ENCODE measurements around the gene SDC1.
A peak's percentile ranks its signal among the peaks of the same experiment; 100 is the strongest.

SDC1 gene

DNA sequence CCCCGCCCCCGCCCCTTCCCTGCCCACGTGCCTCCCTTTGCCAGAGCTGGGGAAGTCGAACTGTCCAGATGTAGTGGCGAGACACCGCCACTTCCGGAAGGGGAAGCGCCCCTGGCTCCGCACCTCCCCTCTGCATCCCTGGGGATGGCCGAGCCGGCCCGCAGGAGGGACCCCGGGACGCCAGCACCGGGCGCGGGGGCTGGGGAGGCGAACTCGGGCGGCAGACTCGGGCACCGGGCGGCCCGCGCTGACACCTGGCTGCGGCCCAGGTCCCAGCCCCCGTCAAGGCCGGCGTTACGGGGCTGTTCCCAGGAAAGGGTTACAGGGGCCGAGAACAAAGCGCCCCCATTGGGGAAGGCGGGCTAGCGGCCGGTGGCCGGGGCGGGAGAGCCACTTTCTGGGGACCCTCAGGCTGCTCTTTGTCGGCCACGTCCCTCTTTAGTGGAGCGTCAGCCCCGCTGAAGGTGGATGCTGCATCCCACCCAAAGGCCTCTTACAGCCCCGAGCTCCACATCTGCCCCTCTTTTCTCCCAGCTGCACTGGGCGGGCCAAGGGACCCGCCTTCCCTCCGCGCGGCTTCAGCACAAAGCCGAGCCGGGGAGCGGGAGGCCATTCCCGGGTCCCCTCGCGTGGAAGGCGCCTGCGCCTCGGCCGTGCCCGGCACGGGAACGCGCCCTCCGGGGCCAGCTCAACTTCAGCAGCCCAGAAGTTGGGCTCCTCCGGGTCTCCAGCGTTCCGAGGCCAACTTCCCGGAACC is 1.3 kb downstream of the SDC1 start:
- DNase-seq (ENCODE audit: low spot score) = peak; percentile 73
- TF ChIP-seq, protein P1, sequence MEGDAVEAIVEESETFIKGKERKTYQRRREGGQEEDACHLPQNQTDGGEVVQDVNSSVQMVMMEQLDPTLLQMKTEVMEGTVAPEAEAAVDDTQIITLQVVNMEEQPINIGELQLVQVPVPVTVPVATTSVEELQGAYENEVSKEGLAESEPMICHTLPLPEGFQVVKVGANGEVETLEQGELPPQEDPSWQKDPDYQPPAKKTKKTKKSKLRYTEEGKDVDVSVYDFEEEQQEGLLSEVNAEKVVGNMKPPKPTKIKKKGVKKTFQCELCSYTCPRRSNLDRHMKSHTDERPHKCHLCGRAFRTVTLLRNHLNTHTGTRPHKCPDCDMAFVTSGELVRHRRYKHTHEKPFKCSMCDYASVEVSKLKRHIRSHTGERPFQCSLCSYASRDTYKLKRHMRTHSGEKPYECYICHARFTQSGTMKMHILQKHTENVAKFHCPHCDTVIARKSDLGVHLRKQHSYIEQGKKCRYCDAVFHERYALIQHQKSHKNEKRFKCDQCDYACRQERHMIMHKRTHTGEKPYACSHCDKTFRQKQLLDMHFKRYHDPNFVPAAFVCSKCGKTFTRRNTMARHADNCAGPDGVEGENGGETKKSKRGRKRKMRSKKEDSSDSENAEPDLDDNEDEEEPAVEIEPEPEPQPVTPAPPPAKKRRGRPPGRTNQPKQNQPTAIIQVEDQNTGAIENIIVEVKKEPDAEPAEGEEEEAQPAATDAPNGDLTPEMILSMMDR (IDR thresholded peaks at IDR 0.05; ENCODE audit: extremely low read depth, insufficient read depth, missing control alignments) = no peak
- in situ Hi-C loops (cut with MboI; ENCODE audit: low pct_unique_long_range_greater_than_20kb, low sequenced_read_pairs, unreplicated experiment) = no loop called here

DNA sequence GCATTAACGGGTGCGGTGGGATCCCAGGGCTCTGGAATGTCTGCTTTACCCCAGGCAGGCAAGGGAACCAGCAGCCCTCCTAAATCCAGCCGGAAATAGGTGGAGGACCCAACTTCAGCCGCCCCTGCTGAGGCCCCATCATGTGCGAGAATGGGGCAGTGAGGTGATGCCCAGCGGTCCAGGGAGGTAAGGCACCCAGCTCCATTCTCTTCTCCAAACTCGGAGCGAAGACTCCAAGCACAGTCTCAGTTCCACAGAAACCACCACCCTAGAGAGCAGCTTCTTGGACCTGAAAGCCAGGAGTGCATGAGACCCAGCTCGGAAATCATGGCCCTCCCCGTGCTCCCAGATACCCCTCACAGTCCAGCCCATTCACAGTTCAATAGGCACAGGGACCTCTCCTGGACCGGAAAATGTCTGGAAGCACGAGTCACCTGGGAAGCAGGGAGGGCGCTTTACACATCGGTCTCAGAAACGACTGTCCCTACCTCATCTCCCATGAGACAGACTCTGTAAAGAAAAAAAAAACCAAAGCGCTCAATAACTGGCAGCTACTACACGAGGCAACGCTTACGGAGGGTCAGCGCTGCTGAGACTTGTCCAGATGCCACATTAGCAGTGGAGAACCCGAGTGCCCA is 2.0 kb downstream of the SDC1 start:
- TF ChIP-seq, protein P1 (IDR thresholded peaks at IDR 0.05; ENCODE audit: extremely low read depth, insufficient read depth, missing control alignments) = no peak
- no peak for DNase-seq (ENCODE audit: low spot score)
- in situ Hi-C loops (cut with MboI; ENCODE audit: low pct_unique_long_range_greater_than_20kb, low sequenced_read_pairs, unreplicated experiment) = no loop called here

DNA sequence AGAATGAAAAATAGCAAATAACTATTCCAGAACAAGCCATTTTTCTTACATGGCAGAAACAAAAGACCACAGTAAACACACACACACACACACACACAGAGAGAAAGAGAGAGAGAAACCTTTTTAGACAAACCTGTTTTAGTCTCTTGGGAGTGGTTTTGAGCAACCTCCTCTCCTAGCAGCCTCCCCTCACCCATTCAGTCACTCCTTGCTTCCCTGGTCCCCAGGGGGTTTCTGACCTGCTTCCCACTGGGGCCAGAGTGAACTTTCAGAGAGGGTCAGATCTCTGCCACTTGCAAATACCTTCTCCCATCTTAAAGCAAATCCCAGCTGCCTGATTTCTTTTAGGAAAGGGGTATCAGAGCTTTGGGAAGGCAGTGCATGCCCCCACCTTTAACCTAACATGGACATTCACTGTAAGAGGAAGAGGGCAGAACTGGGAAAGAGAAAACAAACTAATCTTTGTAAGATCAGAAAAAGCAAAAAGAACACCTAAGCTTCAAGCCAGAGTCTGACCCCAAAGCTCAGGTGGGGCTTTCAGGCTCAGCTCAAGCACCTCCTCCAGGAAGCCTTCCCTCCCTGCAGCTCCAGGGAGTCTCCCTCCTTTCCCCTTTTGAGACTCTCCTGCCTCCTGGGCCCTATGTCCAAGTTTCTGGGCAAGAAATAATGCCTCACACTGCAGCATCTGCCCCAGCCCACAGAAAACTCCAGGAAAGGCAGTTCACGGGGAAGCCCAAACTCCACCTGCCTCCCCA is 2.7 kb downstream of the SDC1 start:
- DNase-seq (ENCODE audit: low spot score) = no peak
- in situ Hi-C loops (cut with MboI; ENCODE audit: low pct_unique_long_range_greater_than_20kb, low sequenced_read_pairs, unreplicated experiment) = no loop called here
- TF ChIP-seq, protein P1 (IDR thresholded peaks at IDR 0.05; ENCODE audit: extremely low read depth, insufficient read depth, missing control alignments) = no peak

DNA sequence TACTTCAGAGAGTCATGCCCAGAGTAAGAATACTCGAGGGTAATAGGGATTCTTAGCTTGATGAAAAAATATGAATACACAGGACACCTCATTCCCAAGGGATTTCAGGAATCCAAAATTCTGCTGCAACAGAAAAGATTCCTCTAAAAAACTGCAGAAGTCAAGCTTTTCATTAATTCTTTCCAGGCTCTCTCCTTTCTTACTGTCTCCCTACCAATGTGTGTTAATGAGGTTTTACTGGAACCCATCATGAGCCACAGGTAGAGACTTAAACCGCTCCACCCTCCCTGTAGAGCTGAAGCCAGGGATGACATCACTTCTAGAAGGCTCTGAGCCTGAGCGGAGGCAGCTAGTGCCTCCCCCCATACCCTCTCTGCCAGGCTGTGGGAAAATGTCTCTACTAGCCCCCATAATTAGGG is 3.4 kb downstream of the SDC1 start:
- DNase-seq (ENCODE audit: low spot score) = no peak
- in situ Hi-C loops (cut with MboI; ENCODE audit: low pct_unique_long_range_greater_than_20kb, low sequenced_read_pairs, unreplicated experiment) = no loop called here
- TF ChIP-seq, protein P1 (IDR thresholded peaks at IDR 0.05; ENCODE audit: extremely low read depth, insufficient read depth, missing control alignments) = no peak

DNA sequence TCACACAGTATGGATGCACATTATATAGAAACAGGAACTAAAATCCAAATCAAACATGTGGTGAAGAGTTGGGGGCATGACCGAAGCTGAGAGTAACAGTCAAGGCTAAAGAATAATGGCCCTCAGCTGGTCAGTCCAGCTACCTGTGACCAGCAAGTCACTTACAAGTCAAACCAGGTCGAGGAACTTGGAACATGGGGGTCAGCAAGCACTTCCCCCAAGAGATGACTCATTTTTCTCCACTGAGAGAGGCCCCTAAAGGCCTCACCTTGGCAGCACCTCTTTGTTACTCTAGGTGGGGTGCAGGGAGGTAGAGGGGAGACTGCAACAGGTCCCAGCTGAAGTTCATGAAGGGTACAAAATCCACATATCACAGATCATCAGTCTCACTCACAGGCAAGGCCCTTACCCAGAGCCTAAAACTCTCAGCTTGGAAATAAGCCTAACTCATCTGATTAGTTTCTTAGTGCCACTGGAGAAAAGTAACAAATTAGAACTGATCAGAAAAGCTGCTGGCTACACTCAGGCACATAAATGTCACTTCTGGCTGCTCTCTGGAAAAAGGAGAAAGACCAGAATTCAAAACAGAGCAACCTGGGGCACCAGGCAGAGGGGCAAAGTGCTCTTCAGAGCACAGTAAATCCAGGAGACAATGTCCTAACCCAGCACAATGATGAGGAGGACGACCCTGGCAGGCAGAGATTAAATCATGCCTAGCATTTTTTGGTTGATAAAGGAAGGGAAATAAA is 4.0 kb downstream of the SDC1 start:
- TF ChIP-seq, protein P1 (IDR thresholded peaks at IDR 0.05; ENCODE audit: extremely low read depth, insufficient read depth, missing control alignments) = no peak
- in situ Hi-C loops (cut with MboI; ENCODE audit: low pct_unique_long_range_greater_than_20kb, low sequenced_read_pairs, unreplicated experiment) = no loop called here

DNA sequence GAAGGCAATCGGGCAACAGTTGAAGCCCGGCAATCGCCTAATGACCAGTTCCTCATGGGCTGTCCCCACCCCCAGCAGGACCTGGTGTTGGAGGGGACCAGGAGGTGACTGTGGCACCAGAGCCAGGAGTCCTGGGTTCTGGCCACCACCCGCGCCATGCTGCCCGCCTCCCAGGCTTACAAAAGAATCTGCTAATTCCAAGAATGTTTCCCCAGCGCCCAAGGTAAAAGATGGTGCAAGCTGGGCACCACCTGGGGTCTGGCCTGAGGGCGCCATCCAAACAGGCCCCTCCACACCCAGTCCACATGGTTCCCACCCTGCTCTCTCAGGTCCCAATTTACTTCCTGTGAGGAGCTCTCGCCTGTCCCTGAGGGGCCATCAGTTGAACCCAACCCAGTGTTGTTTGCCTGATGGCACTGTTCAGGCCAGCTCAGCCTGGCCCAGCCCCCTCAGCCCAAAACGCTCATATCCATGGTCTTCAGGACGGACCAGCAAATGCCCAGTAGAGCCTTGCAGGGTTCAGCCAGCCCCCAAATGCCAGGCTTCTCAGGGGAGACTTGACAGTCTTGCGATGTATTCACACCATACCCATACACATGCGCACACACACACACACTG is 5.1 kb downstream of the SDC1 start:
- in situ Hi-C loops (cut with MboI; ENCODE audit: low pct_unique_long_range_greater_than_20kb, low sequenced_read_pairs, unreplicated experiment) = no loop called here
- TF ChIP-seq, protein P1 (IDR thresholded peaks at IDR 0.05; ENCODE audit: extremely low read depth, insufficient read depth, missing control alignments) = no peak
- DNase-seq (ENCODE audit: low spot score) = no peak

More for the DNA sequence above, 4.0 kb downstream of the SDC1 start:
- DNase-seq (ENCODE audit: low spot score) = no peak
